Head of caudate nucleus (tissue), 42 donors: Measurements from ENCODE around the gene LENG1.
A peak's percentile ranks its signal among the peaks of the same experiment; 100 is the strongest.

Source experiments
- DNase-seq, 42 donors: peaks; one replicate each; pipeline versions ENCODE4 v3.0.0 to v3.0.0-alpha.2; 2020 to 2021; ENCODE audit warnings: mixed read lengths in 7 of 42
- intact Hi-C: fragments of 100-400 bp; cut with DNase I; formaldehyde crosslinking; loops from one replicate; pipeline ENCODE4 v1.15.0; 2022

LENG1 gene

DNA sequence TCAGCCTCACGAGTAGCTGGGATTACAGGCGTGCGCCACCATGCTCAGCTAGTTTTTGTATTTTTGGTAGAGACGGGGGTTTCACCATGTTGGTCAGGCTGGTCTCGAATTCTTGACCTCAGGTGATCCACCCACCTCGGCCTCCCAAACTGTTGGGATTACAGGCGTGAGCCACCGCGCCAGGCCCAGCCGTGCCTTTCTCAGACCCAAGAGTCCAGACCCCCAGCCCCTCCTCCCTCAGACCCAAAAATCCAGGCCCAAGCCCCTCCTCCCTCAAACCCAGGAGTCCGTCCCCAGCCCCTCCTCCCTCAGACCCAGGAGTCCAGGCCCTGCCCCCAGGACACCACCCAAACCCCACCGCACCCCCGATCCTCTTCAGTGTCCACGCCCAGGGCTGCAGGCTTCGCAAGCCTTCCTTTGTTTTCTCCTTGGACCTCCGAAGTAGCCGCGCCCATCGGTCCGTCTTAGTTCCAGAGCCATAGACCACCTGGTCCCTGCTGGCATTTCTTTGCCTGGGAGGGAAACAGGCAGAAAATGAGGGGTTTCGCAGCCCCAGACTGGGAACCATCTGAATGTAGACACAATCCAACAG, 9.7 kb upstream of the LENG1 start:
- no peak for DNase-seq

DNA sequence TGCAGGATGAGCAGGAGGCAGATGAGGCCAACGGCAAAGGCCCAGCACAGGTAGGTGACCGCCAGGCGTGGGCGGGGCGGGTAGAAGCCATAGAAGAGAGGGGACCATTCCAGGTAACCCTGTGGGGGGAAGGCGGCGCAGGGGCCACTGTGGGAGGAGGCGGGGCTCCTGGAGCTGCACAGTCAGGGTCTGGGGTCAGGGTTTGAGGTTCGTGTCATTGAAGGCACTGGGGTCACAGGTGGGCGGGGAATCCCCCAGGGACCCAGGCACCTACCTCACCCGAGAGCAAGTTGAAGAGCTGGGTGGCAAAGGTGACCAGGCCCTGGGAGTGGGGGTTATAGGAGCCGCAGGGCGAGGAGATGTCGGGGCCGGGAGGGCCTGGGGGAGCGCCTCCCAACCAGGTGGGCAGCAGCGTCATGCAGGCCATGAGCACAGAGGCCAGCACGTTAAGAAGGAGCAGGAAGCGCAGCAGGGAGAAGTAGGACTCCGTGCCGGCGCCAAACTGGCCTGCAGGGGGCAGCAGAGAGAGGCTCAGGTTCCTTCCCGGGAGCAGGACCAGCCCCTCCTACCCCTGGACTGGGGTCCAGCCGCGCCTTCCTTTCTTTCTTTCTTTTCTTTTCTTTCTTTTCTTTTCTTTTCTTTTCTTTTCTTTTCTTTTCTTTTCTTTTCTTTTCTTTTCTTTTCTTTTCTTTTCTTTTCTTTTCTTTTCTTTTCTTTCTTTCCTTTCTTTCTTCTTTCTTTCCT, 8.8 kb upstream of the LENG1 start:
- intact Hi-C loops: loop anchor here (5.0 kb wide), 1 partner anchor 64 kb away; no protein-coding TSS in a partner anchor
- peak; percentile 82 to 98 (median 94) for DNase-seq

More for the DNA sequence above, 9.7 kb upstream of the LENG1 start:
- intact Hi-C loops: loop anchor here (5.0 kb wide), 1 partner anchor 63 kb away; no protein-coding TSS in a partner anchor

DNA sequence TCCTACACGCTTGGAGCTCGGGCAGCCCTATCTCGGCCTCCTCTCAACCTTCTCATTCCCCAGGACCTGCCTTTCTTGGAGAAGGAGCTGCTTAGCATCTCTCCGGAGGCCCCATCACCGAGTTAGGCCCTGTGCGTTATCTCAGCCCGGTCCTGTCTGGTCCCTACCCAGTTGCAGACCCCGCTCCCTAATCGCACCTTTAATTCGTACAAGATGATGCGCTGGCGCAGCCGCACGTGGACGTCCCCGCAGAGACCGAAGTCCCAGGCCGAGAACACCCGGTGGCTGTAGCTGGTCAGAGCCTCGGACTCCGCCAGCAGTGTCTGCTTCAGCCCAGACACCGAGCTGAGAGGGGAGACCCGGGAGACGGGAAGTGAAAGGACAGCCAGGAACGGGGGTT, 5.7 kb upstream of the LENG1 start:
- no peak for DNase-seq
- intact Hi-C loops: loop anchor here (5.0 kb wide), 1 partner anchor 67 kb away; no protein-coding TSS in a partner anchor

DNA sequence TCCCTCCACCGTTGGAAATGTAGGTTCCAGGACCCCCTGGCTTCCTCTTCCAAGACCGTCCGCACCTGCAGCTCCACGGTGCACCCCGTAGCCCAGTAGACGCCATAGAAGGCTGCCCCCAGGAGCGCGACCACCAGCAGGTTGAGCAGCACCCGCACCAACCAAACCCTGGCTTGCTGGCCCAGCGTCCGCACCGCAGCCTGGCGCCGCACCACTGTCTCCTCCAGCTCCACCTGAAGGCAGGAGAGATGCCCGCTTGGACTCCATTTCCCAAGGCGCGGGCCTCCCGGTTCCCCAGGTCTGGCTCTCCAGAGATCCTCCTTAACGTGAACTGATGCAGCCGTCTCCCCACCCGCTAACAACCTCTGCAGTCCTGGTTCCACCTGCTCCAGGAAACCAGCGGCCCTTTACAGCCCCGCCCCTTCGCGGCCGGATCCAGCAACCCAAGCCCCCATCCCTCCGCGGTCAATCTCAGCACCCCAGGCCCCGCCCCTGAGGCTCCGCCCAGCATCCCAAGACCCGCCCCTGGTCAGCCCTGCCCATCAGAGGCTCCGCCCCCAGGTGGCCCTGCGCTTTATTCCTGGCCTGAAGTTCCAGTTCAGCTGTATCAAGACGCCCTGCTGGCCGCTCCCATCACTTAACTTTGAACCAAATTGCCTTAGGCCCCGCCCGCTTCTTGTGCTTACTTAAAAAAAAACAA, 5.0 kb upstream of the LENG1 start:
- DNase-seq: peak in 4 of 42 donors; percentile 24 to 59 (median 44)
- intact Hi-C loops: loop anchor here (5.0 kb wide), 1 partner anchor 68 kb away; no protein-coding TSS in a partner anchor

DNA sequence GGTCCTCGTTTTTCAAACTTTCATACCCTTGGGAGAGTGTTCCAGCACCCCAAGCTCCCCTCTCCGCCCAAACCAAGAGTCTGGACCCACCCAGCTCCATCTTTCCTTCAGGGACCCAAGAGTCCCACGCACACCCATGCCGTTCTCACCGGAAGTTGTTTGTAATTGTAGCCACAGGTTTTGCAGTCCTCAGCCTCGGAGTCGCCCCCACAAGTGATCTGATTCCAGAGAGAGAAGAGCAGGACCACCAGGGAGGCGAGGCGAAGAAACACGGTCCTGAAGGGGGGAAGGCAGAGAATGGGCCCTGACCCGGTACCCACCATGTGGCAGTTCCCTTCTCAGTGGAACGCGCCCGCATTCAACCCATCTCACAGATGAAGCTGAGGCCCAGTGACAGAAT, 3.4 kb upstream of the LENG1 start:
- intact Hi-C loops: no loop called here

DNA sequence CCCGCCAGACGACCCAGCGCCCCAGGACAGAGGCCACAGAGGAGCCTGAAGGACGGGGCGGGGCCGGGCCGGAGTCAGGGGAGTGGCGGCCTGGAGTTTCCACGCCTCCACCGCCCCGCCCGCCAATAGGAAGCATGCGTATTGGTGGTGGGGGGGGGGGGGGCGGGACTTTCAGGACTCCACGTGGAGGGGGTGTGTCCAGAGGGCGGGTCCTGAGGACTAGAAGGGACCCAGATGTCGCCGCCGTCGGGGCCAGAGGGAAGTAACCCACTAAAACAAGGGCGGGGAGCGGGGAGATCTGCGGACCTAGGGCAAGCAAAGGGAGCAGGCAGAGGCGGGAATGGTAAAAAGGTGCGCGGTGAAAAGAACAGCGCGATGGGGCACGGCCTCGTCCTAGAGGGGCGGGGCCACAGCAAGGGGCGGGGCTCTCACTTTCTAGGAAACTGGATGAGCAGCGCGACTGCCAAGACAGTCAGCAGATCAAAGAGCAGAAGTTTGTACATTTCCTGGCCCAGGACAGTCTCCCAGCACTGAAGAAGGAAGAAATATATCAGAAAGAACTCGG, 2.8 kb upstream of the LENG1 start:
- DNase-seq: peak in 39 of 42 donors; percentile 22 to 73 (median 54)

More for the DNA sequence above, 3.4 kb upstream of the LENG1 start:
- no peak for DNase-seq

DNA sequence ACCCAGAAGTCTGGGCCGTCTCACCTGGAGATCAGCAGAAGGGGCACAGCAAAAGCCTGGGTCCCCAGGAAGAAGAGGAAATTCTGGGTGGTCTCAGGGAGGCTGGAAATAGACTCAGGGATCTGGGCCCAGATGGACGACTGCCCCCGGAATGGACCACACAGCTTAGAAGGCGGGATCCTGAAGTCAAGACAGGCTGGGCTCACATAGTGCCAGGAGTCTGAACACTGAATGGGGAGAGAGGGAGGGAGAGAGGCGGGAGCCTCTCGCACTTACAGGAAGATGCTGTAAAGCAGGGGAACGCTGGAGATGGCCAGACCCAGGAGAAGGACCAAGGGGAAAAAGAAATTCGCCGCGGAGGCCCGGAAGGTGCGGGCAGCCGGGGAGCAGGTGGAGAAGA, 1.3 kb upstream of the LENG1 start:
- intact Hi-C loops: no loop called here
- no peak for DNase-seq

More for the DNA sequence above, 2.8 kb upstream of the LENG1 start:
- intact Hi-C loops: no loop called here

DNA sequence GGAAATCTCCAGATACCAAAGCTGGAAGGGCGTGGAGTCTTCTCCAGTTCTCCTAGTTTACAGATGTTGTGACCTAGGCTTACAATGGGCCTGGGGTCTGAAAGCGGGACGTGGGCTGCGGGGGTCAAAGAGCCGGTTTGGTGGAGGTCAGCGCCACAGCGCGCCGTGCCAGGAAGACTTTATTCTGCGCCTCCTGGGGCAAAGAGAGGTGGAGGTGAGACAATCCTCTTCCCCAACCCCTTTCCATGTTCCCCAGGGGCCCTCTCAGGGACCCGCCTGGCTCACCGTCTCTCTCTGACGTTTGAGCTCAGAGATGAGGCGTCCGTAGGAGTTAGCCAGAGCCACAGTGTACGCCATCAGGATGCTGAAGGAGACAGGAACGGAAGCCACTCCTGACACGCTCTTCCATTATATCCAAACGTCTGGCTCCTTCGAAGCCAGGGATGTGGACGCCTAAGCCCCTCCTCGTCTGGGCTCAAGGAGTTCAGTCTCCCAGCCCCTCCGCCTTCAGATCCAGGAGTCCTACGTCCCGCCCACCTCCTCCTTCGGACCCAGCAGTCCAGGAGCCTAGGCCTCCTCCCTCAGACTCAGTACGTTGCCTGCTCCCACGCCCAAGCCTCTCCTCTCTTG, 776 bp upstream of the LENG1 start:
- intact Hi-C loops: no loop called here
- DNase-seq: no peak

DNA sequence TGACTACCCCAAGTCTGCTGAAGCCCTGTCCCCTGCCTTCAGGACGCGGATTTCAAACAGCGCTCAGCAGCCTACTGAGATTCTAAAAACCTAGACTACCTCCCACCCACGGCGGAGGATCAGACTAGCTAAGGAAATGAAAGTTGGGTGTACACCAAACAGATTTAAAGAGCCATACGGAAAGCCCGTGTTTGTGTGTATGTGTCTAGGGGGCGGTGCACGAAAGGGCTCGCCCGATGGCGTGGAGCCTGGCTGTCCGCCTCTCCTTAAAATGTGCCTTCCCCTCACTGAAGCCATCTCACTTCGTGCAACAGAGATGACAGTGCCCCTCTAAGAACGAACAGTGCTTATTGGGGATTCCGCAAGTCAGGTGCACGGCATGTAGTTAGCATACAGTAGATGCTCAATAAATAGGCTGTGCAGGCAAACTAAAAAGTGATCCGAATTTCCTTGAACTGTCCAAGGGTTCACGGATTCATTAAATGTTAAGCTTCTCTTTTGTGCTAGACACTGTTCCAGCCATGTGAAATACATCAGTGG, 639 bp downstream of the LENG1 start:
- intact Hi-C loops: no loop called here
- DNase-seq: peak in 3 of 42 donors; percentile 25 to 39 (median 33)

DNA sequence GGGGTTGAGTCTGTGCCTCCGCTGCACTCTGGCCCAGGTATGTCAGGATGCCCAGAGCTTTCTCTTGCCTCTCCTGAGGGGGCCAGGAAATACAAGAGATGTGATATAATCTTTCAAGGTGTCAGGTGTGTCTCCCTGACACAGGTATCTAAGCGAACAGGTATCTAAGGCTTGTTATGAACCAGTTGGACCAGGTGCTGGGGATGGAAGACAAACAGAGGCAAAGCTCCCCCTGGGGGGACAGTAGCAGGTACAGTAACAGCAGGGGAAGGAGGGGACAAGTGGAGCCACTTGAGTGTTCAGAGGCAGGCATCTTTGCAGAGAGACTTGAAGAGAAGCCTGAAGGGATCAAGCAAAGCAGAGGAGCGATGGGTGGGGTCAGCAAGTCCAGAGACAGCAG, 2.6 kb downstream of the LENG1 start:
- no peak for DNase-seq
- intact Hi-C loops: no loop called here

DNA sequence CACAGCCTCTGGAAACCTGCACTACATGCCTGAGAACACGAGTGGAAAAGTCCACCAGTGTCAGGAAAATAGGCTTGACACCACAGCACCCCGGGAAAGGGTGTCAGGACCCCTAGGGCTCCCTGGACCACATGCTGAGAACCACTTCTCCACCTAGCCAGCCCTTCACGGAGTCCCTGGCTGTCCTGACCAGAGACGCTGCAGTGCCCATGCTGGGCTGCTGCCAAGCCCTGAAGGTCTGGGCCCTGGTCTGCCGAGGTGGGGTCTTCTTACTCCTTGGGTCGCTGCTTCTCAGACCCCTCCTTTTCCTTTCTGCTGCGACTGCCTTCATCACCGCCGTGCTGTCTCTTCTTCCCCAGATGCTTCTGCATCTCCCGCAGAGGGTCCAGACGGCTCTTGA, 3.0 kb downstream of the LENG1 start:
- no peak for DNase-seq
- intact Hi-C loops: no loop called here

DNA sequence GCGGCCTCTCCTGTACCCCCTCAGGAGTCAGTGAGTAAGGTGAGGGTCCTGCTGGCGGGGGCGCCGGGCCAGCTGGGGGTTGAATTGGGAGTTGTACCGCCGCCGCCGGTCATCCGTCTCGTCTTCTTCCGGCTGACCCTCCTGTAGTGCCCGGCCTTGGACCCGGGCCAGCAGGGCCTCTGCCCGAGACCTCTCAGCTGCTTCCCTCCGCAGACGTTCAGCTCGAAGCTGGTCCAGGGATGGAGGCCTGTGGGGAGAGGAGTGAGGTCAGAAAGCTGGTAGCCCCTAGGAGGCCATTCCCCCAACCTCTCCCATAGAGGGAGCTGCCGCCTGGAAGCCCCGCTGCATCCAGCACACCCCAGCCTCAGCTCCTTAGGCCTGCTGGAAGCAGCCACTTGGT, 3.8 kb downstream of the LENG1 start:
- intact Hi-C loops: no loop called here
- DNase-seq: no peak

DNA sequence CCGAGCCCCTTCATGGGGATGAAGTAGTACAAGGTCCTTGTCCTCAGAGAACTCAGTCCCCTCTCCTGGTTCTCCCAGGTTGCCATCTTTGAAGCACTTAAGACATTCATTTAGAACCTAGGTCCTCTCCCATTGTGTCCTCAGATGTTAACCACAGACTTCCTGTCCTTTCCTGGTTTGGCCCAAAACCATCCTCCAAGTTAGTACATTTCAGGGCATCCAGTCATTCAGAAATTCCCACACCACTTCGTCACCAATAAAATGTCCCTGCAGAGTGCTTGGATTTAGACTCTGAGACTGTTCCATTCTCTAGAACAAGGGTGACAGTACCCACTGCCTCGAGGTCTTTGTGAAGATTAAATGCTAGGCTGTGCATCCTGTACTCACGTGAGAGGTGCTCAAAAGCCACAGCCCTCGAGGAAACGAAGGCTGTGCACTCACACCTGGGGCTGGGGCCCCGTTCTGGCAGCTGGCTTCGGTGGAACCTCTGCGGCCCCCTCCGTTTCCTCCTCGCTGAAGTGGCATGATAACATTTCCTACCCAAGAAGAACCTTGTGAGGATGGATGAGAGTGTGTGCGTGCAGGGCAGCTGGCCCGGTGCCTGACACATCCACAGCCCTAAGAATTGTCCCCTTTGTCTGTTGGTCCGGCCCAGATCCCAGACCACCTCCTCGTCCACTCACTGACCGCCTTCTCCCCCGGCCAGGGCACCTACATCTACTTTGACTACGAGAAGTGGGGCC, 4.7 kb downstream of the LENG1 start:
- intact Hi-C loops: no loop called here
- DNase-seq: peak in 1 of 42 donors; percentile 29

DNA sequence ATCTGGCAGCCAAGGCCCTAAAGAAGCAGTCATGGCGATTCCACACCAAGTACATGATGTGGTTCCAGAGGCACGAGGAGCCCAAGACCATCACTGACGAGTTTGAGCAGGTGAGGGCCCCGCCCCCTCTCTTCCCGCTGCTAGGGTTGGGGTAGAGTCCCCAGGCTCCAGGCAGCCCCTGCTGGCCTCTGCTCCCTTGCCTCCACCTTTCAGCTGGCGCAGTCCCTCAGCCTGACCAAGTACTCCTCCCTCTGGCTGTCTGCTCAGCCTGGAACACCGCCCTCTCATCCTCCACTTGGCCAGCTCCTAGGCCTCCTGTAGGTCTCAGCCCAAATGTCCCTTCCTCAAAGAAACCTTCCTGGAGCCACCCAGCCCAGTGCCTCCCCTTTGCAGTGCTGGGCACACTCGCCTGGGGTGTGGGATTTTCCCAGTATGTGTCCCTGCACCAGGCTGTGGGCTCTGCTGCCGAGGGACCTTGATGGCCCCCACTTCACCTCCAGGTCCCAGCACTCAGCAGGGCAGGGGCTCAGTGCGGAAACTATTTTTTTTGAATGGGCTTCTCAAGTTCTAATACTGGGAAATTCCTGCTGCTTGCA, 5.7 kb downstream of the LENG1 start:
- intact Hi-C loops: no loop called here
- no peak for DNase-seq

DNA sequence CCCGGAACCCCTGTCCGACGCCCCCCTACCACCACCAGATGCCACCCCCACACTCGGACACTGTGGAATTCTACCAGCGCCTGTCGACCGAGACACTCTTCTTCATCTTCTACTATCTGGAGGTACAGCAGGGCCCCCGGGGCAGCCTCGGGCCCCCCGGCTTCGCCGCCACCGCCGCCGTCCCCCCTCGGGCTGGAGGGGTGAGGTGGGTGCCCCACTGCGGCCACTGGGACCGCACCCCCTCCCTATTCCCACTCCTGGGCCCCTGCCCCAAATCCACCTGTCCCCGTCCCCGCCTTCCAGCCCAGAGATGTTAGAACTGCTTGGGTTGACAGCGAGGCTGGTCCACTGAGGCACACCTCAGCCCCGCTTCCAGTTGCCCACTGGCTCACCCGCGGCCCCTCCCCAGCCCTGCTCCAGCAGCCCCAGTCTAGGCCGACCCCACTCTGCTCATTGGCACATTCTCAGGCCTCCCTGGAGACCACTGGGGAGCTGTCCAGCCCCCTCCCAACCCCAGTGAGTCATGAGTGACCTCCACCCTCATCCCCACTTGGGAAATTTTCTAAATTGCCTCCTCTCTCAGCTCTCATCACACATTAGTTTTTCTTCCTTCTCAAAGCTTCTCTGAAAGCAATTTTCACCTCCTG, 6.5 kb downstream of the LENG1 start:
- no peak for DNase-seq

DNA sequence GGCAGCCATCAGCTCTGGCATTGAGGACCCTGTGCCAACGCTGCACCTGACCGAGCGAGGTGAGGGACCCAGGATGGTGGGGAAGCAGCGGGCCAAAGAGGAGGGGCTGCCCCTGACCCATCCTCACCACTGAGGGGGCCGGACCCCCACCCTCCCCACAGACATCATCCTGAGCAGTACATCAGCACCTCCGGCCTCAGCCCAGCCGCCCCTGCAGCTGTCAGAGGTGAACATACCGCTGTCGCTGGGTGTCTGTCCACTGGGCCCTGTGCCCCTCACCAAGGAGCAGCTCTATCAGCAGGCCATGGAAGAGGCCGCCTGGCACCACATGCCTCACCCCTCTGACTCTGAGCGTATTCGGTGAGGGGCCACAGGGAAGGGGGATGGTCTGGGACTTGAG, 7.3 kb downstream of the LENG1 start:
- intact Hi-C loops: no loop called here
- no peak for DNase-seq

More for the DNA sequence above, 6.5 kb downstream of the LENG1 start:
- intact Hi-C loops: no loop called here

DNA sequence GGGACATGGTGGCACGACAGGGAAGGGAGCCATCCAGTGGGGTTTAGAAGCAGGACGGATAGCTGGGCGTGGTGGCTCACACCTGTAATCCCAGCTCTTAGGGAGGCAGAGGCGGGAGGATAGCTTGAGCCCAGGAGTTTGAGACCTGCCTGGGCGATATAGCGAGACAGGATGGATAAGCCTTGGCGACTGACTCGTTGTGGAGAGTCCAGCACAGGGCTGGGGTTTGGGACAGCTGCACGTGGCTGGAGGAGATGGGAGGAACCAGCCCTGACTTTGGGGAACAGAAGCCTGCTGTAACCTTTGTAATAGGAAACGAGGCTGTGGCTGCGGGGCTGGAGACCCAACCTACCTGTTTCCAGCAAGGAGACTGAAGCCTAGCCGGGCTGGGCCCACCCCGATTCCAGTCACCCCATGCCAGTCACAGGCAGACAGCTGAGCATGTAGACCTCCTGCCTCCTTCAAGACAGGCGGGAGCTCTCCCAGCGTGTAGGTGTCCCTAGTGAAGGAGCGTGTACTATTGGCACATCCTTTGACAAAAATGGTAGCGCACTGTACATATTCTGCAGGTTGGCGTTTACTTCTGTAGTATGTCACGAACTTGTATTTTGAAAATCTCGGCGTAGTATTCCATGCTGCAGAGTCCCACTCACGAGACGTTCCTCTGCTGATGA, 8.0 kb downstream of the LENG1 start:
- peak in 35 of 42 donors; percentile 18 to 91 (median 56) for DNase-seq
- intact Hi-C loops: no loop called here
